Smooth muscle cell (in vitro differentiated cells): ENCODE measurements around the gene SLC45A1. TPM values are rescaled to one million over a fixed set of nuclear protein-coding genes. Genes with fewer than 3 reads are reported as not detected.
A peak's percentile ranks its signal among the peaks of the same experiment; 100 is the strongest.

Experiments used
- DNase-seq: peaks from one replicate; lab custom pipeline; 2025; ENCODE audit not compliant: unreplicated experiment; lab: John Stamatoyannopoulos, UW
- H2AFZ ChIP-seq: fragments of 200-600 bp; sonication (generic); 2 replicates; pipeline ENCODE4 v1.6.0; 2016; ENCODE audit warnings: antibody characterized with exemption, low read depth, mild to moderate bottlenecking
- H3F3A ChIP-seq: fragments of 200-600 bp; sonication (generic); 2 replicates; pipeline ENCODE4 v1.6.0; 2017; ENCODE audit warnings: antibody characterized with exemption, low read depth
- H3K27ac ChIP-seq: fragments of 200-600 bp; sonication (generic); 2 replicates; pipeline ENCODE4 v1.5.1; 2016; ENCODE audit warnings: low read depth, mild to moderate bottlenecking
- H3K27me3 ChIP-seq: fragments of 200-600 bp; sonication (generic); 2 replicates; pipeline ENCODE4 v1.6.1; 2016; ENCODE audit warnings: low read depth, mild to moderate bottlenecking
- H3K36me3 ChIP-seq: fragments of 200-600 bp; sonication (generic); 2 replicates; pipeline ENCODE4 v1.5.1; 2016; ENCODE audit warnings: low read depth
- H3K4me1 ChIP-seq: fragments of 200-600 bp; sonication (generic); 2 replicates; pipeline ENCODE4 v1.5.1; 2016; ENCODE audit warnings: low read depth
- H3K4me2 ChIP-seq: fragments of 200-600 bp; sonication (generic); 2 replicates; pipeline ENCODE4 v1.6.0; 2016; ENCODE audit warnings: mild to moderate bottlenecking
- H3K4me3 ChIP-seq: fragments of 200-600 bp; sonication (generic); 2 replicates; pipeline ENCODE4 v1.5.1; 2016; ENCODE audit warnings: mild to moderate bottlenecking
- H3K79me2 ChIP-seq: fragments of 200-600 bp; sonication (generic); 2 replicates; pipeline ENCODE4 v1.6.0; 2016; ENCODE audit warnings: low read depth, mild to moderate bottlenecking
- H3K9ac ChIP-seq: fragments of 200-600 bp; sonication (generic); 2 replicates; pipeline ENCODE4 v1.6.0; 2016; ENCODE audit warnings: low read depth
- H3K9me3 ChIP-seq: fragments of 200-600 bp; sonication (generic); replicated peaks from 2 replicates; pipeline ENCODE4 v1.5.1; 2016; ENCODE audit warnings: low read depth
- H4K20me1 ChIP-seq: fragments of 200-600 bp; sonication (generic); 2 replicates; pipeline ENCODE4 v1.6.0; 2016; ENCODE audit warnings: low read depth
- WGBS: methylation state at CpG from one replicate; pipeline ENCODE4 v1.1.7; 2016; ENCODE audit warnings: low lambda C conversion rate; 5-methylcytosine and 5-hydroxymethylcytosine counted together
- polyA plus RNA-seq: library from polyadenylated mRNA; unstranded; fragments of >200 nt; fragmentation: Nextera tagmentation; extraction: Ambion mirVana; gene quantifications from 2 replicates; pipeline ENCODE4 v1.2.1, GENCODE V29; 2016
- total RNA-seq: library from RNA; depleted of rRNA; stranded (reverse); fragments of >200 nt; gene quantifications from 2 replicates; pipeline ENCODE4 v1.2.3, GENCODE V29; 2014
- TF ChIP-seq, protein P1 (sequence below): fragments of 200-600 bp; sonication (generic); IDR thresholded peaks from 2 replicates; pipeline ENCODE4 v1.5.1; 2017; ENCODE audit warnings: borderline replicate concordance, mild to moderate bottlenecking, antibody characterized with exemption; ENCODE audit not compliant: insufficient read depth, poor library complexity, severe bottlenecking

Gene SLC45A1
- total and polyA plus RNA-seq, 2 experiments from 2014 or later: 1.7 to 1.8 TPM

DNA sequence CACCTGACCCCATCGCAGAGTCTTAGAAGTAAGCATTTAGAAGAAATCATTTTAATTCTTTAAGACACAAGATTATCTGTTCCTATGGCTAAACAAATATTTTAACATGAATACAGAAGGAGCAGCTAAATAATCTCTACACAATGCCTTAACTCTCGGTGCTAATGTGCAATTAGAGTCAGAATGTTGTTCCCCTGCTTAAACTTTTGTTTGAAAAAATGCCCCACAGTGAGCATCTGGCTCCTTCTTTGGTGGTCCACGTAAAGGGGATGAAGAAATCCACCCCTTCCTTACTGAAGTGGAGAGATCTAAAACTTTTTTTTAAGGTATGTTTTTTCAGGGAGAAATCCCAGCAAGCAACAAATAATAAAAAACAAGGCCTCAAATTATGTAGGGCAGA, 55.2 kb downstream of the SLC45A1 start:
- Histone ChIP-seq H3K4me3 (no peak overlapping the region), H3K4me1 (peaks cover 55% of the 10 kb centered on the region), H3K9me3 (no peaks in the 10 kb centered on the region), H3K4me2 (peak overlapping the region; percentile 41), H3K36me3 (no peaks in the 10 kb centered on the region), H3K27ac (peak overlapping the region; percentile 68), H4K20me1 (peaks cover 100% of the 10 kb centered on the region), H3K79me2 (peaks cover 76% of the 10 kb centered on the region), H3K9ac (peak overlapping the region; percentile 32), H3K27me3 (no peaks in the 10 kb centered on the region), H3F3A (peaks cover 56% of the 10 kb centered on the region), H2AFZ (no peak overlapping the region)
- 79% methylated on average over 3 of the region's 3 CpGs for WGBS
- no peak for DNase-seq
- TF ChIP-seq, protein P1, sequence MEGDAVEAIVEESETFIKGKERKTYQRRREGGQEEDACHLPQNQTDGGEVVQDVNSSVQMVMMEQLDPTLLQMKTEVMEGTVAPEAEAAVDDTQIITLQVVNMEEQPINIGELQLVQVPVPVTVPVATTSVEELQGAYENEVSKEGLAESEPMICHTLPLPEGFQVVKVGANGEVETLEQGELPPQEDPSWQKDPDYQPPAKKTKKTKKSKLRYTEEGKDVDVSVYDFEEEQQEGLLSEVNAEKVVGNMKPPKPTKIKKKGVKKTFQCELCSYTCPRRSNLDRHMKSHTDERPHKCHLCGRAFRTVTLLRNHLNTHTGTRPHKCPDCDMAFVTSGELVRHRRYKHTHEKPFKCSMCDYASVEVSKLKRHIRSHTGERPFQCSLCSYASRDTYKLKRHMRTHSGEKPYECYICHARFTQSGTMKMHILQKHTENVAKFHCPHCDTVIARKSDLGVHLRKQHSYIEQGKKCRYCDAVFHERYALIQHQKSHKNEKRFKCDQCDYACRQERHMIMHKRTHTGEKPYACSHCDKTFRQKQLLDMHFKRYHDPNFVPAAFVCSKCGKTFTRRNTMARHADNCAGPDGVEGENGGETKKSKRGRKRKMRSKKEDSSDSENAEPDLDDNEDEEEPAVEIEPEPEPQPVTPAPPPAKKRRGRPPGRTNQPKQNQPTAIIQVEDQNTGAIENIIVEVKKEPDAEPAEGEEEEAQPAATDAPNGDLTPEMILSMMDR: no peak

DNA sequence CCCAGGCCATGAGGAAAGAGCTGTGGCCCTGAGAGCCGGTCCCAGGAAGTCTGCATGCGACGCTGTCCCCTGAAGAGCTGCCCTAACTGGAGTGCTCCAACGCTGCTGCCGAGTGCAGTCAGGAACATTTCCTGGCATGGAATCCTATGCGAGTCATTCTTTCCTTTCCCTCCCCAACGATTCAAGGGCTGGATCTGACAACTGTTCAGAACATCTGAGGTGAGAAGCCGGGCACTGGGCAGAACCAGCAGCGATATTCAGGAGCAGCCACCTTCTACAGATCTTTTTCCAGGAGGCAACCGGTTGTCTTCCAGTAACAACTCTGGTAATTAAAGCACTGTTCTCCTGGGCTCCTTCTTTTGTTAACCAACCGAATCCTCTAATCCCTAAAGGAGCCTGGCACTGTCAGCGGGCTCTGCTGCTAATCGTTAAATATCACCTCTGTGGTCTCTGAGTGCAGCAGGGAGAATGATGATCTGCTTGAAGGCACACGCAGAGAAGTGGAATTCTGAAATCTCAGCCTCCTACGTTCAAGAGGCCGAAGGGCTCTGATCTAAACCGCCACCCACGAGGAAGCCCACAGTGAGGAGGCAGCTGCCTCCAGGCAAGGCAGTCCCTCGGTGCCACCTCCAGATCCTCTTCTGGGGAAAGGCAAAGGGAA, 55.8 kb downstream of the SLC45A1 start:
- peak overlapping the region; percentile 32 for H3K9ac ChIP-seq
- 8% methylated on average over 19 of the region's 19 CpGs for WGBS
- peak overlapping the region; percentile 41 for H3K4me2 ChIP-seq
- H3K4me1 ChIP-seq: peaks cover 59% of the 10 kb centered on the region
- H3F3A ChIP-seq: peaks cover 54% of the 10 kb centered on the region
- H3K79me2 ChIP-seq: peaks cover 76% of the 10 kb centered on the region
- no peaks in the 10 kb centered on the region for H3K36me3 ChIP-seq
- no peak for DNase-seq
- no peak overlapping the region for H3K4me3 ChIP-seq
- peaks cover 100% of the 10 kb centered on the region for H4K20me1 ChIP-seq
- H3K27me3 ChIP-seq: no peaks in the 10 kb centered on the region
- H2AFZ ChIP-seq: no peak overlapping the region
- H3K9me3 ChIP-seq: no peaks in the 10 kb centered on the region
- peak overlapping the region; percentile 68 for H3K27ac ChIP-seq
- TF ChIP-seq, protein P1: no peak

DNA sequence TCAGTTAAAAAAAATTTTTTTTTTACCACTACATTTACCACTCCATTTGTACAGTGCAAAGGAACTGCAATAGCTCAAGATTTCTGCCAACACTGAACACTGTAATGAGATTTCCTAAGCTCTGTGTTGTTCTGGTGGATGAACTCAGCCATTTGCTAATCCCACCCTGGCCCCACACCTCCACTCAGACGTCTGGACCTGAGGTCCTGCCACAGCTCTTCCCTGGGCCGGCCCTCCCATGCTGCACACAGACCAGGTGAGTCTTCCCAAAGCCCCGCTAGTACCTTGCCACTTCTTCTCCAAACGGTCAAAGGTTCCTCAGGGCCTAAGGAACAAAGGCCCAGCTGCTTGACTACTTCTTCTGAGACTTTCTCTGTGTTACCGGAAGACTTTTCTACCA, 56.4 kb downstream of the SLC45A1 start:
- peak overlapping the region; percentile 41 for H3K4me2 ChIP-seq
- TF ChIP-seq, protein P1: no peak

DNA sequence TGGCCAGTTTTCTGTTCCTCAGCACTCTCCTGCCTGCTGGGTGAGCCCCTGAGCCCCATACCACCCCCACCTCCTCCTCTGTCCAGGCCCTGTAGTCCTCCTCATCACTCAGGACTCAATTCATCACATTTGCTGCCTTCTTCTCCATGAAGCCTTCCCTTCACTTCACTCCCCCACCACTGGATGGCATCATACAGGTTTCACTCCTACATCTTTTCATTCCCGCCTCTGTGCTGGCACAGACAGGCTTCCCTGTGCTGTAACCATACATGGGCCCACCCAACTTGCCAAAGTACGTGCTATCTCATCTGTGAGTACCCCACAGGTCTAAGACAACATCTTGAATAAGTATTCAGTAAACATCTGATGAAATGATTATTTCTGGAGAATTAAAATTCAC, 56.9 kb downstream of the SLC45A1 start:
- Histone ChIP-seq H3K27me3 (no peaks in the 10 kb centered on the region), H3K27ac (peak overlapping the region; percentile 68), H3F3A (peaks cover 47% of the 10 kb centered on the region), H4K20me1 (peaks cover 100% of the 10 kb centered on the region), H3K9ac (no peak overlapping the region), H3K4me3 (no peak overlapping the region), H3K79me2 (peaks cover 76% of the 10 kb centered on the region), H3K4me1 (peaks cover 63% of the 10 kb centered on the region), H3K36me3 (no peaks in the 10 kb centered on the region), H3K9me3 (no peaks in the 10 kb centered on the region), H3K4me2 (peak overlapping the region; percentile 41), H2AFZ (no peak overlapping the region)
- WGBS: 92% methylated on average over 2 of the region's 2 CpGs
- TF ChIP-seq, protein P1: peak; percentile 32
- no peak for DNase-seq

More for the DNA sequence above, 56.4 kb downstream of the SLC45A1 start:
- no peaks in the 10 kb centered on the region for H3K9me3 ChIP-seq
- no peaks in the 10 kb centered on the region for H3K27me3 ChIP-seq
- H3K9ac ChIP-seq: no peak overlapping the region
- no peak for DNase-seq
- peaks cover 47% of the 10 kb centered on the region for H3F3A ChIP-seq
- H3K36me3 ChIP-seq: no peaks in the 10 kb centered on the region
- peak overlapping the region; percentile 68 for H3K27ac ChIP-seq
- WGBS: 68% methylated on average over 5 of the region's 5 CpGs
- peaks cover 61% of the 10 kb centered on the region for H3K4me1 ChIP-seq
- peaks cover 100% of the 10 kb centered on the region for H4K20me1 ChIP-seq
- H3K4me3 ChIP-seq: no peak overlapping the region
- peaks cover 76% of the 10 kb centered on the region for H3K79me2 ChIP-seq
- H2AFZ ChIP-seq: no peak overlapping the region
